HTERT RPE-1 (cell line): ENCODE measurements around the gene PNPLA5.
"Not testable (repeated sequence)": the region's sequence is repeated elsewhere in the genome, so short reads cannot be mapped to it uniquely, and the experiment has no call there.

Source experiments
- in situ Hi-C: fragments of 300-500 bp; cut with MboI; formaldehyde crosslinking; loops from 4 replicates; pipeline ENCODE4 v1.14.3; 2020; ENCODE audit warnings: low sequenced_read_pairs

Gene PNPLA5

GRCh38 chr22:43891360-43892182, at the start of gene PNPLA5:
Gene PNPLA5, minus strand, starts transcription at chr22:43892013. Its CDS starts 133 bp downstream, at chr22:43891880.
- in situ Hi-C loops, result no loop called here

- in situ Hi-C loops, result no loop called here
Measured at GRCh38 chr22:43941449-43941848, 49.6 kb upstream of the PNPLA5 start.

- in situ Hi-C loops, result no loop called here
Measured at GRCh38 chr22:43931771-43932170, 40.0 kb upstream of the PNPLA5 start.

- in situ Hi-C loops, result no loop called here
Measured at GRCh38 chr22:43928908-43929307, 37.1 kb upstream of the PNPLA5 start.

- in situ Hi-C loops, result no loop called here
Measured at GRCh38 chr22:43928468-43928867, 36.7 kb upstream of the PNPLA5 start.

GRCh38 chr22:43926349-43926710, 34.5 kb upstream of the PNPLA5 start:
- in situ Hi-C loops, result no loop called here

- in situ Hi-C loops, result no loop called here
Measured at GRCh38 chr22:43925433-43926348, 33.9 kb upstream of the PNPLA5 start.

- in situ Hi-C loops, result no loop called here
Measured at GRCh38 chr22:43924877-43925276, 33.1 kb upstream of the PNPLA5 start.

- in situ Hi-C loops, result no loop called here
Measured at GRCh38 chr22:43923631-43924464, 32.0 kb upstream of the PNPLA5 start, which contains the start of gene PNPLA3. Gene PNPLA3, plus strand, starts transcription at chr22:43923805. Its CDS starts 107 bp downstream, at chr22:43923912.

GRCh38 chr22:43923191-43923590, 31.4 kb upstream of the PNPLA5 start:
- in situ Hi-C loops, result no loop called here

- in situ Hi-C loops, result no loop called here
Measured at GRCh38 chr22:43922123-43922522, 30.3 kb upstream of the PNPLA5 start.

GRCh38 chr22:43921370-43921769, 29.6 kb upstream of the PNPLA5 start:
- in situ Hi-C loops, result no loop called here

- in situ Hi-C loops, result no loop called here
Measured at GRCh38 chr22:43919106-43919973, 27.5 kb upstream of the PNPLA5 start.

GRCh38 chr22:43917521-43917920, 25.7 kb upstream of the PNPLA5 start:
- in situ Hi-C loops, result no loop called here

GRCh38 chr22:43911351-43911750, 19.5 kb upstream of the PNPLA5 start:
- in situ Hi-C loops, result no loop called here

- in situ Hi-C loops, result no loop called here
Measured at GRCh38 chr22:43910178-43910695, 18.4 kb upstream of the PNPLA5 start.

GRCh38 chr22:43909708-43910107, 17.9 kb upstream of the PNPLA5 start:
- in situ Hi-C loops, result no loop called here

- in situ Hi-C loops, result no loop called here
Measured at GRCh38 chr22:43905681-43906080, 13.9 kb upstream of the PNPLA5 start.

GRCh38 chr22:43904412-43904811, 12.6 kb upstream of the PNPLA5 start:
- in situ Hi-C loops, result not testable (repeated sequence)

- in situ Hi-C loops, result not testable (repeated sequence)
Measured at GRCh38 chr22:43903033-43903432, 11.2 kb upstream of the PNPLA5 start.
